ENCODE data around the gene GHITM. TPM values are rescaled to one million over a fixed set of nuclear protein-coding genes. Genes with fewer than 3 reads are reported as not detected.

The GHITM gene
- total RNA-seq, 2 experiments from 2014 or later = 198 TPM

GRCh38 chr10:84202349-84202748, 63.0 kb downstream of the GHITM start:
- CTCF ChIA-PET = interaction anchor here (1.0 kb wide), 2 partner anchors 12 to 54 kb away, joined by 4 read pairs; no protein-coding TSS in a partner anchor
- Mint-ChIP-seq H3K36me3 (ENCODE audit: low read depth) (no peaks in the 10 kb centered on the region), H3K4me3 (no peak overlapping the region), H3K4me1 (ENCODE audit: low read depth) (no peaks in the 10 kb centered on the region), H3K9me3 (no peaks in the 10 kb centered on the region), H3K27me3 (peaks cover 3% of the 10 kb centered on the region), H3K27ac (no peak overlapping the region)
- intact Hi-C loops (cut with micrococcal nuclease) = loop anchor here (5.0 kb wide), 1 partner anchor 45 kb away; no protein-coding TSS in a partner anchor
- POLR2A ChIA-PET = interaction anchor here (1.4 kb wide), 1 partner anchor 9 kb away, joined by 3 read pairs; no protein-coding TSS in a partner anchor
- DNase-seq = no peak
- no peak for ATAC-seq
- no peak for TF ChIP-seq CTCF (IDR thresholded peaks at IDR 0.05)

Other genes starting within 250 kb of the GHITM start
- gene GPR15LG, start 34.3 kb downstream of the GHITM start, total RNA-seq = not detected
- 1 to 10 TPM; 1.8 to 2.4 TPM for gene CDHR1, start 55.0 kb downstream of the GHITM start, total RNA-seq
- gene LRIT2, start 86.0 kb downstream of the GHITM start, total RNA-seq = not detected
- not detected for gene LRIT1, start 102.0 kb downstream of the GHITM start, total RNA-seq
- not detected for gene RGR, start 105.5 kb downstream of the GHITM start, total RNA-seq
- gene CCSER2, start 189.1 kb downstream of the GHITM start, total RNA-seq = 10 to 100 TPM; 56.9 to 57.5 TPM

All from activated CD8-positive, alpha-beta T cell treated with anti-CD3 and anti-CD28 coated beads for 36 hours (primary cell).